Mucosa of stomach (tissue), 1 donor: ENCODE data around the gene ASB9.
"Not testable (repeated sequence)": the region's sequence is repeated elsewhere in the genome, so short reads cannot be mapped to it uniquely, and the experiment has no call there.

Experiments used
- H3K27me3 ChIP-seq: one replicate; pipeline ENCODE4 v1.7.0; 2013; ENCODE audit warnings: mild to moderate bottlenecking, low read length; ENCODE audit not compliant: control insufficient read depth, insufficient read depth
- H3K36me3 ChIP-seq: one replicate; pipeline ENCODE4 v1.7.0; 2013; ENCODE audit warnings: low read length; ENCODE audit not compliant: control insufficient read depth, insufficient read depth
- H3K4me1 ChIP-seq: one replicate; pipeline ENCODE4 v1.7.0; 2013; ENCODE audit warnings: mild to moderate bottlenecking, low read length; ENCODE audit not compliant: control insufficient read depth, insufficient read depth
- H3K4me3 ChIP-seq: one replicate; pipeline ENCODE4 v1.7.0; 2013; ENCODE audit warnings: low read length
- H3K9ac ChIP-seq: one replicate; pipeline ENCODE4 v1.7.0; 2013; ENCODE audit warnings: mild to moderate bottlenecking, low read length, moderate library complexity
- H3K9me3 ChIP-seq: one replicate; pipeline ENCODE4 v1.7.0; 2013; ENCODE audit warnings: mild to moderate bottlenecking, low read length, moderate library complexity; ENCODE audit not compliant: control insufficient read depth
- donor health status: Pancreatic carcinoma.

The ASB9 gene

DNA sequence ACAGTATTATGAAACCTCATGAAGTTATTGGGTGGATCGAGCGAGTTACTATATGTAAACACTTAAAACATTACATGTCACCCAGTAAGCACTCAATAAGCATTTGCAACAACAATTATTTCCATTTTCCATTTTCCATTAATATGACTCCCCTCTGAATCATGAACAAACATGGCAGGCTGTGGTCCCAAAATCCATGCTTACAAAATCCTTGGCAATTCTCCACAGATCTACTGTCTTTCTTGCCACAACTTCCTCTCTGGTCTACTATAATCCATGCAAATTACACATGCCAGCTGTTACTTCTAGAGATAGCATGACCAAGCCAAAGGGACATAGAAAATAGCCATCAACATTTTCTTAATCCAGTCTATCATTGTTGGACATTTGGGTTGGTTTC, 23.6 kb upstream of the ASB9 start:
- H3K4me1 ChIP-seq, result no peaks in the 10 kb centered on the region
- H3K9ac ChIP-seq, result no peak overlapping the region
- H3K27me3 ChIP-seq, result no peaks in the 10 kb centered on the region
- H3K9me3 ChIP-seq, result no peaks in the 10 kb centered on the region
- H3K4me3 ChIP-seq, result no peak overlapping the region
- H3K36me3 ChIP-seq, result no peaks in the 10 kb centered on the region

- H3K9ac ChIP-seq, result no peak overlapping the region
- H3K27me3 ChIP-seq, result no peaks in the 10 kb centered on the region
- H3K9me3 ChIP-seq, result no peaks in the 10 kb centered on the region
- no peaks in the 10 kb centered on the region for H3K36me3 ChIP-seq
- H3K4me3 ChIP-seq, result no peak overlapping the region
- H3K4me1 ChIP-seq, result no peaks in the 10 kb centered on the region
Measured at GRCh38 chrX:15292861-15293260, 23.0 kb upstream of the ASB9 start.

DNA sequence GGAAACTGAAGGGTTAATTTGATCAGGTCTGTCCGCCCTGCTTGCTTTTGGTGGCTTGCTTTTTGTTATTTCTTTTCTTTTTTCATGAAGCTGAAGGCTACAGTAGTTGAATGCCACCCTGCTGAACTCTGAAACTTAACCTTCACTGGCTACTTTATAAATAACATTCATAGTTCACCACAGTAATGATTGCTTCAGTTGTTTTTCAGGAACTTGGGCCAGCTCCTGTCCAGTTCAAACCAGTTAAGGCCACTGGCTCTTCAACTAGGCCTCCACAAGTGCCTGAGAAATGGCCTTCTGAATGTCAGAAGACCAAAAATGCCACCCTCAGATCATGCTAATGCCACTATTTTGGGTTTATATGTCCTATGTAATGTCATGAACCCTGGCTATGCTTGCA, 7.7 kb upstream of the ASB9 start:
- H3K9ac ChIP-seq, result no peak overlapping the region
- H3K4me1 ChIP-seq, result no peaks in the 10 kb centered on the region
- H3K9me3 ChIP-seq, result no peaks in the 10 kb centered on the region
- H3K27me3 ChIP-seq, result no peaks in the 10 kb centered on the region
- H3K4me3 ChIP-seq, result no peak overlapping the region
- no peaks in the 10 kb centered on the region for H3K36me3 ChIP-seq

DNA sequence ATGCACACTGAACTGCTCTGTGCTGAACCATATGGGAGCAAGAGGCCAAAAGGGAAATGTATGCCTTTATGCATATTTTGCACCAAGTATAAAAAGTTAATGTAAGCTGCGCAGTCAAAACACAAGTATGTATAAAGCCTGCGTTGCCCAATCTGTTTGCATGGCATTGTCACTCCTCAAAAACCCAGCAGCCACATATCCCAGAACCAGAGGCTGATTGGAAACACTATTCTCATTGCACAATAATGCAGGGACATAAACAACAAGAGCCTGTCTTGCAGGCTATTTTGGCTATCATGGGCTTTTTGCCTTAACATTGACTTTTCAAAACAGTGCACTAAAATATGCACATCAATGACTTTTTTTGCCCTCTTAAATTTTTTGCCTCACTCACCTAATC, 5.1 kb upstream of the ASB9 start:
- no peaks in the 10 kb centered on the region for H3K27me3 ChIP-seq
- no peaks in the 10 kb centered on the region for H3K4me1 ChIP-seq
- no peaks in the 10 kb centered on the region for H3K36me3 ChIP-seq
- no peak overlapping the region for H3K9ac ChIP-seq
- H3K4me3 ChIP-seq, result no peak overlapping the region
- H3K9me3 ChIP-seq, result no peaks in the 10 kb centered on the region

- H3K9ac ChIP-seq, H3K9me3 ChIP-seq, H3K27me3 ChIP-seq, H3K4me1 ChIP-seq, H3K36me3 ChIP-seq, H3K4me3 ChIP-seq: not testable (repeated sequence)
Measured at GRCh38 chrX:15273275-15273674, 3.4 kb upstream of the ASB9 start.

GRCh38 chrX:15271757-15272156, 1.9 kb upstream of the ASB9 start:
- Histone ChIP-seq H3K9ac (no peak overlapping the region), H3K4me3 (no peak overlapping the region), H3K36me3 (no peaks in the 10 kb centered on the region), H3K4me1 (no peaks in the 10 kb centered on the region), H3K9me3 (no peaks in the 10 kb centered on the region), H3K27me3 (no peaks in the 10 kb centered on the region)

DNA sequence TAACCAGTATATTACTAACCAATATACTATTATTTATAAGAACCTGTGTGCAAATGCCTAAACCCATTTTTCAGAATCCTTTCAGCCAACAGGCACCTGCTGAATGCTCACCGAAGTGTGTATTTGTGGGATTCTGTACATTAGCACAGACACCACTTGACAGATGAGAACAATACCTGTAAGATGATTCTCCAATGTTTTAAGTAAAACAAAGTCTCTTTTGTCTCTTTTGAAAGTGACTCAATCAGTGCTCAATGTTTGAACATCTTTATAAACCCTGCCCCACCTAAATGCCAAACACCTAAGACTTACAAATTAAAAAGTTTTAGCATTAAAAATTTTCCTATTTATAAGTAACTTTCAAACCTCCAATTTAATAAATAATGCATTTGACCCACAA, 763 bp downstream of the ASB9 start:
- H3K36me3 ChIP-seq, result no peaks in the 10 kb centered on the region
- H3K9ac ChIP-seq, result no peak overlapping the region
- no peaks in the 10 kb centered on the region for H3K9me3 ChIP-seq
- H3K27me3 ChIP-seq, result no peaks in the 10 kb centered on the region
- no peak overlapping the region for H3K4me3 ChIP-seq
- no peaks in the 10 kb centered on the region for H3K4me1 ChIP-seq

DNA sequence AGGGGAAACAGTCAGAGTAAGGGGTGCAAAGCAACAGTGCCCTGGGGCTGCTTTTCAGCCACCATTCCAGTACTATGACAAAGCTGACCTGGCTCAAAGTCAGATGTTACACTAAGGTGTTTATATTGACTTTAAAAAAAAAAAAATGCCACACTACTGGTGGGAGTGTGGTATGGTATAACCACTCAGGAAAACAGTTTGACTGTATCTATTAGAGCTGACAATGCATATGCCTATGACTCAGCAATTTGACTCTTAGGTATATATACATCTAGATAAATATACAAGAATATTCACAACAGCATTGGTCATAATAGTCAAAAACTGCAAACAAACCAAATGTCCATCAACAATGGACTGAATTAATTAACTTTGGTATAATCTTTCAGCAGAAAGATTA, 15.0 kb downstream of the ASB9 start:
- no peak overlapping the region for H3K4me3 ChIP-seq
- no peak overlapping the region for H3K9ac ChIP-seq
- H3K4me1 ChIP-seq, result no peaks in the 10 kb centered on the region
- no peaks in the 10 kb centered on the region for H3K9me3 ChIP-seq
- H3K36me3 ChIP-seq, result no peaks in the 10 kb centered on the region
- H3K27me3 ChIP-seq, result no peaks in the 10 kb centered on the region

DNA sequence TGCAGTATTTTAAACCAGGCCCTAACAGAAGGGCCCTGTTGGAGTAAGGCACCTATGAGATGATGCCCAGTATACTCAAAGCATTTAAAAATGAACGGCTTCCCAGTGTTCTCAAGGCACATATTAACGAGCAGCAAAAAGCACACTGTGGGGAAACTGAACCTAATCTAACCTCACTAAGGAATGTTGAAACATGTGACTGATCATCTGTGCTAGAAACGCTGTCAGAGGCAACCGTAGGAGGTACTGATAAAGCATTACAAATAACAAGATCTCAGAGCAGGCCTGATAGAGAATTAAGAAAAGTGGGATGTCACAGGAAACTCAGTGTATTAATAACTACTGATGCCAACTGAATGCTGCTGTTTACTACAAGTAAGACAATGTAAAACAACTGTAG, 24.0 kb downstream of the ASB9 start:
- H3K9ac ChIP-seq, result no peak overlapping the region
- H3K27me3 ChIP-seq, result no peaks in the 10 kb centered on the region

DNA sequence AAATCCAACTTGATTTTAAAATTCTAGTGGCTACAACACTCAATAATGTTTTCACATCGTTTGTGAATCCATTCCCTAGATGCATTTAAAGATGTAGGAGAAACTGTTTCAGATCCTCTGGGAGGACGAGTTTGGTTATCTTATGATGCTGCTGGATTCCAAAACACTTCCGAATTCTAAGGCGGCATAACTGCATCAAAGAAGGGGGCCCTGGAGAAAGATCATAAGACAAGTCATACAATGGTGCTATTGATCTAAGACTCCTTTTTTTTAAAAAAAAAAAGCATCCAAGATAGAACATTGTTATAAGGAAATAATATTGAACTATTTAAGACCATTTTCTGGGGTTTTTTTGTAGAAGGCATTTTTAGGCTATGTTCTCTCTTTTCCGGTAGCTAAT, 25.5 kb downstream of the ASB9 start:
- H3K9me3 ChIP-seq, result no peaks in the 10 kb centered on the region
- no peak overlapping the region for H3K9ac ChIP-seq
- no peak overlapping the region for H3K4me3 ChIP-seq
- no peaks in the 10 kb centered on the region for H3K4me1 ChIP-seq
- no peaks in the 10 kb centered on the region for H3K27me3 ChIP-seq
- H3K36me3 ChIP-seq, result no peaks in the 10 kb centered on the region

More for the DNA sequence above, 24.0 kb downstream of the ASB9 start:
- Histone ChIP-seq H3K36me3 (no peaks in the 10 kb centered on the region), H3K4me3 (no peak overlapping the region), H3K4me1 (no peaks in the 10 kb centered on the region), H3K9me3 (no peaks in the 10 kb centered on the region)

DNA sequence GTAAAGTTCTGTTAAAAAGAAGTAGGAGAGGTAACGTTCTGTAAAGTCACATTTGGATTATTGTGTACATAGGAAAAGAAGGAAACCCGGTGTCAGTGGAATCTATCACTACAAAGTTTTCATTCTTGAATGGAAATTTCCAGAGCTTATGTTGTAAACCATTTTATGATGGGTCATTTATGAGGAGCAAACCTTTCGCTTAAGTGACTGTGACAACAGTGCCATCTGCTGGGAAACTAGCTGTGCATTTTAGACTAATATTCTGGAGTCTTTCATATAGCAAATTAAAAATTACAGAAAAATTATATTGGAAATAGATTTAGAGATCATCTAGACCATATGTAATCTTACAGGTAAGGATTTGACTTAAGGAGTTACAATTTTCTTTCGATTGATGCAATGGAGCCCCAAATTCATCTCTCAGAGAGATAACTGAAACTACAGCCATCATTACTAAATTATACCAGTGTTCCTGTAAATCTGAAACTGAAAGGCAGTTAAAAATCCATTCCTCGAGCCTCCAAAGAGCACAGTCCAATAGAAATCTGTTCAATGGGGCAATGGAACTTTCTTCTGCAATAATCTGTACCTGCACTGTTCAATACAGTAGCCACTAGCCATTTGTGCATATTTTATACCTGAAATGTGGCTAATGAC, 26.9 kb downstream of the ASB9 start:
- H3K27me3 ChIP-seq, result no peaks in the 10 kb centered on the region
- no peaks in the 10 kb centered on the region for H3K4me1 ChIP-seq
- no peak overlapping the region for H3K9ac ChIP-seq
- no peak overlapping the region for H3K4me3 ChIP-seq
- H3K9me3 ChIP-seq, result no peaks in the 10 kb centered on the region
- H3K36me3 ChIP-seq, result no peaks in the 10 kb centered on the region

DNA sequence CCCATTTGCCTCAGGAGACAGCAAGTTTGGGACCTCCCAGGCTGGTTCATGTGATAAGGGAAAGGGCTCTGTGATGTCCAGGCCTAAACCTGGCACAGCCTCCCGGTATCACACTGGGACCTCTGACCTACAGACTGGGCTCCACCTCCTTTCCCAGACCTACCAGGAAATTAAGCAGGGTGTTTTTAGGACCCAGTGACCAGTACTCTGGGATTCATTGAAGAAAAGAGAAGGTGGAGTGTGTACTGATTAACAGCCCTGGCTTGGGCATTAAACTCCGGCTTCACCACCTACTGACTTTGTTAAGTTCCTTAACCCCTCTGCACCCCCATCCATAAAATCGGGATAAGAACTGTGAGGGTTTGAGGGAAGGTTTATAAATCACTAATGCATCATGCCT, 28.6 kb downstream of the ASB9 start:
- Histone ChIP-seq H3K36me3 (no peaks in the 10 kb centered on the region), H3K9ac (no peak overlapping the region), H3K4me1 (no peaks in the 10 kb centered on the region), H3K9me3 (no peaks in the 10 kb centered on the region), H3K4me3 (no peak overlapping the region), H3K27me3 (no peaks in the 10 kb centered on the region)

GRCh38 chrX:15240414-15240813, 29.5 kb downstream of the ASB9 start:
- H3K36me3 ChIP-seq, result no peaks in the 10 kb centered on the region
- H3K9ac ChIP-seq, result no peak overlapping the region
- no peaks in the 10 kb centered on the region for H3K4me1 ChIP-seq
- no peaks in the 10 kb centered on the region for H3K9me3 ChIP-seq
- H3K27me3 ChIP-seq, result no peaks in the 10 kb centered on the region
- no peak overlapping the region for H3K4me3 ChIP-seq
